Activated effector memory CD4-positive, alpha-beta T cell treated with anti-CD3 and anti-CD28 coated beads, Interleukin-2, amount 50 U/mL, for 16 hours (primary cell): ENCODE results near the gene SPRR1B.
"Not testable (repeated sequence)": the region's sequence is repeated elsewhere in the genome, so short reads cannot be mapped to it uniquely, and the experiment has no call there.

Experiments used
- DNase-seq: peaks from one replicate; pipeline ENCODE4 v3.0.0-alpha.2; 2020

SPRR1B gene

GRCh38 chr1:153030895-153031294, at the start of gene SPRR1B:
Gene SPRR1B, plus strand, starts transcription at chr1:153031203. Its CDS starts 1,143 bp downstream, at chr1:153032346.
- DNase-seq: no peak

DNA sequence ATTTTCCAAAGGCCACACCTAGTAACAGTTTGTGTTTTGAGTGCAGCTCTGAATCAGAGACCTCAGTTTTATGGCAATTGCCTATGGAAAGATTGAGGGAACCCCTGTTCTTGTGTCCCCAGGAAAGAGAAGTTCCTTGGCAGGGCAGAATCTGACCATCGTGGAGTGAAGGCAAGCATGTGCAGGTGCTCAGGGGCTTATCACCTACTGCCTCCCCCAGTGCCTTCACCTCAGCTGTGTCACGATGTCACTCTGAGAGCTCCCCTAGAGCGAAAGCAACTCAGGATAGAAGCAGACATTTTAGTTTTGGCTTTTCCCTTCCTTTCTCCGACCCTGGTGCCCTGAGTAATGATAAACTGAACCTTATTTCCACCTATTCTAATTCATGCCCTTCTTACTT, 48.9 kb upstream of the SPRR1B start:
- DNase-seq: no peak

- DNase-seq: no peak
These were observed 47.8 kb upstream of the SPRR1B start for GRCh38 chr1:152983234-152983633.

DNA sequence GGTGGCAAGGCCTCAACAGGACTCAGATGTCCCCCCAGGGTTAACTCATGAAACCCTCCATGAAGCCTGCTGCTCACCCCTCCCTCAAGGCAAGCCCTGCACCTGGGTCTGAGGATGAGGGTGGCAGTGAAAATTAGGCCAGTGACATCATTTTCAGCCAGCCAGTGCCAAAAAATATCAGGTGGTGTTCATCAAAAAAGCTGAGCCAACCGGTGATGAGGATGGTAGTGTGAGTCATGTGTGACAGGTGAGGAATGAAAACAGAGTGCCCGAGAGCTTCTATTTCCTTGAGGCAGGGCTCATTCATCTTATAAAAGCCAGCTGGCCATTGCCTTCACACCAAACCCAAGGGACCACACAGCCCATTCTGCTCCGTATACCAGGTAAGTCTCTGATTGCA, 47.3 kb upstream of the SPRR1B start, which contains the start of gene SPRR1A:
Gene SPRR1A (plus strand): TSS at position 339 of the 400 bp plus-strand sequence. CDS start 1,150 bp downstream, outside the sequence.
- DNase-seq: no peak

DNA sequence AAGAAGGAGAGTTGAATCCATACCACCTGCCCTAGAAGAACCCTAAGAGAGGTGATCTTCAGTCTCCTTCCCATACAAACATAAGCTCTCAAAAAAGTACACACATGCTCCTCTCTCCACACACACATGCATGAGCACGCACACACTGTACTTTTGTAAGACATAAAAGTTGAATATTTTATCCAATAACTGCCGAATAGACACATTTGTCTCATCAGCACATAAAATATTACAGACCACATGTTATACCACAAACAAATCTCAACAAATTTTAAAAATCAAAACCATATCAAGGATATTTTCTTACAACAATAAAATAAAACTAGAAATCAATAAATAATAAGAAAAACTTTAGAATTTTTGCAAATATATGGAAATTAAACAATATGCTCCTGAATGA, 44.4 kb upstream of the SPRR1B start:
- DNase-seq: no peak

- no peak for DNase-seq
These were observed 37.8 kb upstream of the SPRR1B start for GRCh38 chr1:152993186-152993585.

DNA sequence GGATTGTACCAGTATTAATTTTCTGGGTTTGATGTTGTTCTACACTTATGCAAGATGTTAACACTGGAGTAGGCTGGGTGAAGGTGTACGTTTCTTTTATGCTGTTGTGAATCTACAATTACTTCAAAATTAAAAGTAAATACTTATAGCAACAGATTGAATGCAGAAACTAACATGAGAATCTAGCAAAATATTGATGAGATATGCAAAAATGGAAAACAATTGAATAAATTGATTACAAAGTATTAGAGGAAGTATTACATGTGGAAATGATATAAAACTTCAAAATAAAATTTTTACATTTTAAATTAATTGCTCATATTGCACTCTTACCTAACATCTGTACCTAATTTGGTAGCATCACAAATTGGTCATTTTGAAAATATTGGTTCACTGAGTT, 35.2 kb upstream of the SPRR1B start:
- no peak for DNase-seq

DNA sequence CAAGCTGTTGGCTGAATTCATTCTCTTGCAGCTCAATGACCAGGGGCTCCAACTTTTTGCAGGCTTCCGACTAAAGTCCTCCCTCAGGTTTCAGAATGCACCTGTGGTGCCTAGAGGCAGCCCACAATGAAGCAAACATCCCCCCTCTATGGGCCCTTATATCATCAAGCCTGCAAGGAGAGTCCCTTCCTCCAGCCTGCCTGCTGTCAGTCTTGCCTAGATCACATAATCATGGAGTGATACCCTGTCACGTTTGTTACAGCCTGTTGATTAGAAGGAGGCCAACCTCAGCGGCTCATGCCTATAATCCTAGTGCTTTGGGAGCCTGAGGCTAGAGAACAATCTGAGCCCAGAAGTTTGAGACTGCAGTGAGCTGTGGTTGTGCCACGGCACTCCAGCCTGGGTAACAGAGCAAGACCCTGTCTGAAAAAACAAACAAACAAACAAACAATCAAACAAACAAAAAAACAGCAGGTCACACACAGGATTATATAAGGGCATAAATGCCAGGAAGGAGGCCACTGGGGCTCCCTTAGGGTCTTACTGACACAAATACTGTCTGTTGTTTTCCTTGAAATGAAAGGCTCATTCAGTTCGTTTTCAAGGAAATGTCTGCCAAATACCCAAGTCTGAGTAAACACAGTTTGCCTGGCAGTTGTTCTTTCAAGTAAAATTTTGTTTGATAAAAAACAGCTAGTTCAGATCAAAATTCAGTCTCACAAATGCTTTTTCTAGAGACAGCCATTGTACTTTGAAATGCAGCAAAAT, 34.2 kb upstream of the SPRR1B start:
- no peak for DNase-seq

DNA sequence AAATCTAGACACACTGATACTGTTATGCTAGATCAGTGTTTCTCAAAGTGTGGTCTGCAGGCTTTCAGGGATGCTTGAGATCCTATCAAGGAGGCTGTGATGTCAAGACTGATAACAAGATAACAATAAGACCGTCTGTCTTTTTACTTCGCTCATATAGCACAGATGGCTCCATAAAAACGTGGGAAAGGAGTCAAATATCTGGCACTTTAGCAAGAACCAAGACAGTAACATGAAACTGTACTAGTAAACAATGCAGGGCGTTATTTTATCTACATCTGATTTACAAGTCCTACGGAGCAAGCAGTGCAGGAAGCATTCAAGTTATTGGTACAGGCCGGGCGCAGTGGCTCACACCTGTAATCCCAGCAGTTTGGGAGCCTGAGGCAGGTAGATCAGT, 33.1 kb upstream of the SPRR1B start:
- no peak for DNase-seq

GRCh38 chr1:152998476-152998875, 32.5 kb upstream of the SPRR1B start:
- no peak for DNase-seq

DNA sequence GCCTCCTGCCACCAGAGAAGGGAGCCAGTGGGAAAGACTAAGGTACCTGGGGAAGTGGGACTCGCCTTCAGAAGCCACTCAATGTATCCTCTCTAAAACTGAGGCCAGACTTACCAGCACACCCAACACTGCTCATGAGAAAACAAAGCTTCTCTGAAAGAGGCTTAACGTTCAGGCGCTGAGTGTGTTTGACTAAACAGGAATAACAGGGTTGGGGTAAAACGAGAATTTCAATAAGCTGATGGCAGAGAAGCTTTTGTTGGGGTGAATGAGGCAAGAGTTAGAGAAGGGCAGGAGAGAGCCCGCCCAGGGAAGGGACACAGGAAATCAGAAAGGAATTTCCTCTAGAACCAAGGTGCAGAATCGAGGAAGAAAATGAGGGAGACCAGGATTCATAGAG, 31.2 kb upstream of the SPRR1B start:
- DNase-seq: no peak

DNA sequence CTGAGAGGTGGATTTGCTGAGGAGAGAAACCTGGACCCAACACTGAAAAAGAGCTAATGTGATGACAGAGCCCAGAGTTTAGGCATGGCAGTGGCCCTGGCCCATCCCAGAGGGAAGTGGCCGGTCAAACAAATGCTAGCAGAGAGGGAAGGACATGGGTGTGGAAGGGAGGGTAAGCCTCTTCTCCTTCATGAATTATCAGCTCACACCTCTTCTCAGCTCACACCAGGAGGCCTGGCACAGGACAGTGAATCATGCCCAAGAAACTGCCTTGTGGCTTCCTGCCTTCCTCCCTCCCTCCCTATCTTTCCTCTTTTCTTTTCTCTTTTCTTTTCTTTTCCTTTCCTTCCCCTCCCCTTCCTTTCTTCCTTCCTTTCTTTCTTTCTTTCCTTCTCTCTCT, 30.7 kb upstream of the SPRR1B start:
- no peak for DNase-seq

DNA sequence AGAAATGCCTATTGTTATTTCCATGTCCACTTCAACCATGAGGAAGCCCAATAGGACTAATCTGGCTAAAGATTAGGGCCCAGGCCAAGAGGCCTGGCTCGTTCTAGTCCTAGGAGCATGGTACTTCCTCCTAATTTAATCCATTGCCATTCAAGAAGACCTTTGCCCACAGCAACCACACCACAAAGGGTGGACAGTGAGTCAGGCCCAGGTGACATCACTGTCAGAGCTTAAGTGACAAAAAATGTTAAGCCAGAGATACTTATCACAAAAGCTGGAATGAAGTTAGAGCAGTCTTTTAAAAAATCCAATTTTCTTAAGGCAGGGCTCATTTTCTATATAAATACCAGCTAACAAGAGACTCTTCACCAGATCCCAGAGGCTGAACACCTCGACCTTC, 29.6 kb upstream of the SPRR1B start, which contains the start of gene SPRR3:
Gene SPRR3 (plus strand): TSS at position 368 of the 400 bp plus-strand sequence. CDS start 1,272 bp downstream, outside the sequence.
- no peak for DNase-seq

DNA sequence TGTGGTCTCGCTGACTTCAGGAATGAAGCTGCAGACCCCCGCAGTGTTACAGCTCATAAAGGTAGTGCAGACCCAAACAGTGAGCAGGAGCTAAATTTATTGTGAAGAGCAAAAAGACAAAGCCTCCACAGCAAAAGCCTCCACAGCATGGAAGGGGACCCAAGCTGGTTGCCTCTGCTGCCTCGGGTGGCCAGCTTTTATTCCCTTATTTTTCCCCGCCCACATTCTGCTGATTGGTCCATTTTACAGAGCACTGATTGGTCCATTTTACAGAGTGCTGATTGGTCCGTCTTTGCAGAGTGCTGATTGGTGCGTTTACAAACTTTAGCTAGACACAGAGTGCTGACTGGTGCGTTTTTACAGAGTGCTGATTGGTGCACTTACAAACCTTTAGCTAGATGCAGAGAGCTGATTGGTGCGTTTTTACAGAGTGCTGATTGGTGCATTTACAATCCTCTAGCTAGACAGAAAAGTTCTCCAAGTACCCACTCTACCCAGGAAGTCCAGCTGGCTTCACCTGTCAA, 19.7 kb upstream of the SPRR1B start:
- not testable (repeated sequence) for DNase-seq

GRCh38 chr1:153021829-153022228, 9.2 kb upstream of the SPRR1B start:
- not testable (repeated sequence) for DNase-seq

DNA sequence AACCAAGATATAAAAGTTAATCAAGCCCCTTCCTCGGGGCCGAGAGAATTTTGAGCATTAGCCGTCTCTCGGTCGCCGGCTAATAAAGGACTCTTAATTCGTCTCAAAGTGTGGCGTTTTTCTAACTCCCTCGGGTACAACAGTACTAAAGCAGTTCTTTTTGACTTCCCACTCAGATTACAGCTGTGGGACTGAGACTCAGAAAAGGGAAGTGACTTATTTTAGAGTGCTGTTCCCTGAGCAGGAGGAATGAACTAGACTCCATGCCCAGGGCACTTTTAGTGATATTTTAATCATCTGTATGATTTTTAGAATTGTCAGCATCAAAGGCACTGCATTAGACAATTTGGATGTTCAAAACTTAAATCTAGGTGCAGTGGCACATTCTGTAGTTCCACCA, 8.7 kb upstream of the SPRR1B start:
- DNase-seq: not testable (repeated sequence)

- no peak for DNase-seq
These were observed 7.9 kb upstream of the SPRR1B start for GRCh38 chr1:153023109-153023508.

DNA sequence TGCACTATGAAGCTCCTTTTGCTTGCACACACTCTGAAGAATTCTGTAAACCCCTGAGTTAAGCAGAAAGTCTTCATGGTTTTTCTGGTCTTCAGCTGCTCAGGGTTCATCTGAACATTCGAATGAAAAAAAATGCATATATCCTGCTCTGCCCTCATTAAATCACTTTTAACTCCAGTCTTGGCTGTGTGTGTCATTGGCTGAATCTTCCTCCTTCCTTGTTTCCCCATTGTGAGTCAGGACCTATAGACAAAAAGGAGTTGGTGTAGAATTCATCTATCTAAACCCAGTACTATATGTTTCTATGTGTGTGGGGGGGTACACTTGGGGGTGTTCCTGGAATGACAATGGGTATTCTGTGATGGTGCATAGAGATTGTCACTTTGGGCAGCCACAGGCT, 6.6 kb upstream of the SPRR1B start:
- DNase-seq: no peak

GRCh38 chr1:153025797-153026196, 5.2 kb upstream of the SPRR1B start:
- no peak for DNase-seq

DNA sequence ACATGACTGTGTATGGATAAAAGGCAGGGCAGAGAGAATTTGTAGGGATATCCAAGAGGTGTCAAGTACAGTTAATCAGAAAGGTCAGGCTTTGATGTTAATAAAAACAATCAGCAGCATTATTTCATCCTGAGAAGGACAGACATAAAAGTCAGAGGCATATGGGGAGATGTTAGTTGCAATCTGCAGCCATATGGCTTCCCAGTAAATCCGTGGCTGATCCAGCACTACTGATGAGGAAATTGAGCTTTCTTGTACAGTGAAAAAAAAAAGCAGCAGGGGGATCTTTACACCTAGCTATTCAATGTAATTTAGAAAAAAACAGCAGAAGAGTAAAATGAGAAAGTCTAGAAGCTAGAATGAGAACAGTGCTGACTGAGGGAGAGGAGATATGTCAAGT, 2.2 kb upstream of the SPRR1B start:
- DNase-seq: no peak

- DNase-seq: no peak
These were observed 1.1 kb downstream of the SPRR1B start for GRCh38 chr1:153032073-153032472.

DNA sequence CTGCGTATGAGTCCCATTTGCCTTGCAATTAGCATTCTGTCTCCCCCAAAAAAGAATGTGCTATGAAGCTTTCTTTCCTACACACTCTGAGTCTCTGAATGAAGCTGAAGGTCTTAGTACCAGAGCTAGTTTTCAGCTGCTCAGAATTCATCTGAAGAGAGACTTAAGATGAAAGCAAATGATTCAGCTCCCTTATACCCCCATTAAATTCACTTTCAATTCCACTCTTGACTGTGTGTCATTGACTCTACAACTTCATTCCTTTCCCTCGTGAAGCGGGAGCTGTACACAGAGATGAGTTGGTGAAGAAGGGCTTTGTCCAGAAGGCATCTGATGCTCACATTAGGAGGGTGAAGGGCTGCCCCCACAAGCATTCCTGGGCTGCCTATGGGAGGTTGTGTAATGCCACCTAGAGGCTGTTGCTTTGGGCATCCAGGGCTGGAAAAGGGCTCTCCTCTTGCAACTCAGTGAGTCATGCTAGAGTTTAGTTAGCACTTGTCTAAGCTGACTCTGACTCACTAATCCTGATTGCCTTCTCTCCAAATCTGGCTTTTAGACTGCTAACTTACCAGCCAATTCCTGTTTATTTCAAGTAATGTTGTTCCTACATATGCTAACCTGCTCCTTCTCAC, 1.8 kb downstream of the SPRR1B start:
- DNase-seq: no peak

GRCh38 chr1:153035211-153035610, 4.2 kb downstream of the SPRR1B start:
- DNase-seq: no peak

- DNase-seq: no peak
These were observed 10.1 kb downstream of the SPRR1B start, which contains the start of gene SPRR2D for GRCh38 chr1:153040950-153041631. Gene SPRR2D, minus strand, starts transcription at chr1:153041120. Its CDS starts 774 bp downstream, at chr1:153040346.
